Smooth muscle cell (in vitro differentiated cells): Measurements from ENCODE around the gene CHST10. TPM values are rescaled to one million over a fixed set of nuclear protein-coding genes. Genes with fewer than 3 reads are reported as not detected.
"Not testable (repeated sequence)": the region's sequence is repeated elsewhere in the genome, so short reads cannot be mapped to it uniquely, and the experiment has no call there.

Experiments
- DNase-seq: peaks from one replicate; lab custom pipeline; 2025; ENCODE audit not compliant: unreplicated experiment; lab: John Stamatoyannopoulos, UW
- H2AFZ ChIP-seq: fragments of 200-600 bp; sonication (generic); 2 replicates; pipeline ENCODE4 v1.6.0; 2016; ENCODE audit warnings: antibody characterized with exemption, low read depth, mild to moderate bottlenecking
- H3F3A ChIP-seq: fragments of 200-600 bp; sonication (generic); 2 replicates; pipeline ENCODE4 v1.6.0; 2017; ENCODE audit warnings: antibody characterized with exemption, low read depth
- H3K27ac ChIP-seq: fragments of 200-600 bp; sonication (generic); 2 replicates; pipeline ENCODE4 v1.5.1; 2016; ENCODE audit warnings: low read depth, mild to moderate bottlenecking
- H3K27me3 ChIP-seq: fragments of 200-600 bp; sonication (generic); 2 replicates; pipeline ENCODE4 v1.6.1; 2016; ENCODE audit warnings: low read depth, mild to moderate bottlenecking
- H3K36me3 ChIP-seq: fragments of 200-600 bp; sonication (generic); 2 replicates; pipeline ENCODE4 v1.5.1; 2016; ENCODE audit warnings: low read depth
- H3K4me1 ChIP-seq: fragments of 200-600 bp; sonication (generic); 2 replicates; pipeline ENCODE4 v1.5.1; 2016; ENCODE audit warnings: low read depth
- H3K4me2 ChIP-seq: fragments of 200-600 bp; sonication (generic); 2 replicates; pipeline ENCODE4 v1.6.0; 2016; ENCODE audit warnings: mild to moderate bottlenecking
- H3K4me3 ChIP-seq: fragments of 200-600 bp; sonication (generic); 2 replicates; pipeline ENCODE4 v1.5.1; 2016; ENCODE audit warnings: mild to moderate bottlenecking
- H3K79me2 ChIP-seq: fragments of 200-600 bp; sonication (generic); 2 replicates; pipeline ENCODE4 v1.6.0; 2016; ENCODE audit warnings: low read depth, mild to moderate bottlenecking
- H3K9ac ChIP-seq: fragments of 200-600 bp; sonication (generic); 2 replicates; pipeline ENCODE4 v1.6.0; 2016; ENCODE audit warnings: low read depth
- H3K9me3 ChIP-seq: fragments of 200-600 bp; sonication (generic); replicated peaks from 2 replicates; pipeline ENCODE4 v1.5.1; 2016; ENCODE audit warnings: low read depth
- H4K20me1 ChIP-seq: fragments of 200-600 bp; sonication (generic); 2 replicates; pipeline ENCODE4 v1.6.0; 2016; ENCODE audit warnings: low read depth
- CTCF ChIP-seq: fragments of 200-600 bp; sonication (generic); IDR thresholded peaks from 2 replicates; pipeline ENCODE4 v1.5.1; 2017; ENCODE audit warnings: borderline replicate concordance, mild to moderate bottlenecking, antibody characterized with exemption; ENCODE audit not compliant: insufficient read depth, poor library complexity, severe bottlenecking
- WGBS: methylation state at CpG from one replicate; pipeline ENCODE4 v1.1.7; 2016; ENCODE audit warnings: low lambda C conversion rate; 5-methylcytosine and 5-hydroxymethylcytosine counted together
- polyA plus RNA-seq: library from polyadenylated mRNA; unstranded; fragments of >200 nt; fragmentation: Nextera tagmentation; extraction: Ambion mirVana; gene quantifications from 2 replicates; pipeline ENCODE4 v1.2.1, GENCODE V29; 2016
- total RNA-seq: library from RNA; depleted of rRNA; stranded (reverse); fragments of >200 nt; gene quantifications from 2 replicates; pipeline ENCODE4 v1.2.3, GENCODE V29; 2014

Gene CHST10, protein sequence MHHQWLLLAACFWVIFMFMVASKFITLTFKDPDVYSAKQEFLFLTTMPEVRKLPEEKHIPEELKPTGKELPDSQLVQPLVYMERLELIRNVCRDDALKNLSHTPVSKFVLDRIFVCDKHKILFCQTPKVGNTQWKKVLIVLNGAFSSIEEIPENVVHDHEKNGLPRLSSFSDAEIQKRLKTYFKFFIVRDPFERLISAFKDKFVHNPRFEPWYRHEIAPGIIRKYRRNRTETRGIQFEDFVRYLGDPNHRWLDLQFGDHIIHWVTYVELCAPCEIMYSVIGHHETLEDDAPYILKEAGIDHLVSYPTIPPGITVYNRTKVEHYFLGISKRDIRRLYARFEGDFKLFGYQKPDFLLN
- total RNA-seq (9.5 and 11.2 TPM in 2 replicates), polyA plus RNA-seq (5.4 and 8.9 TPM in 2 replicates)

GRCh38 chr2:100416935-100417710 lies at the start of gene CHST10:
TSS of gene CHST10 (minus strand) at chr2:100417668. CDS start at chr2:100406675, 10,993 bp downstream.
- Histone ChIP-seq H3F3A (no peaks in the 10 kb centered on the region), H3K4me3 (peak within 1 kb of the TSS; percentile 94), H3K36me3 (no peaks in the 10 kb centered on the region), H2AFZ (peak within 1 kb of the TSS; percentile 99), H3K27me3 (no peaks in the 10 kb centered on the region), H3K79me2 (peaks cover 6% of the 10 kb centered on the region), H3K4me1 (peaks cover 22% of the 10 kb centered on the region), H3K27ac (peak within 1 kb of the TSS; percentile 53), H3K9ac (peak within 1 kb of the TSS; percentile 47), H3K9me3 (no peaks in the 10 kb centered on the region), H4K20me1 (no peaks in the 10 kb centered on the region), H3K4me2 (peak within 1 kb of the TSS; percentile 99)
- no peak for TF ChIP-seq CTCF
- peak; percentile 27 for DNase-seq
- WGBS, result 1% methylated on average over 67 of the region's 88 CpGs

DNA sequence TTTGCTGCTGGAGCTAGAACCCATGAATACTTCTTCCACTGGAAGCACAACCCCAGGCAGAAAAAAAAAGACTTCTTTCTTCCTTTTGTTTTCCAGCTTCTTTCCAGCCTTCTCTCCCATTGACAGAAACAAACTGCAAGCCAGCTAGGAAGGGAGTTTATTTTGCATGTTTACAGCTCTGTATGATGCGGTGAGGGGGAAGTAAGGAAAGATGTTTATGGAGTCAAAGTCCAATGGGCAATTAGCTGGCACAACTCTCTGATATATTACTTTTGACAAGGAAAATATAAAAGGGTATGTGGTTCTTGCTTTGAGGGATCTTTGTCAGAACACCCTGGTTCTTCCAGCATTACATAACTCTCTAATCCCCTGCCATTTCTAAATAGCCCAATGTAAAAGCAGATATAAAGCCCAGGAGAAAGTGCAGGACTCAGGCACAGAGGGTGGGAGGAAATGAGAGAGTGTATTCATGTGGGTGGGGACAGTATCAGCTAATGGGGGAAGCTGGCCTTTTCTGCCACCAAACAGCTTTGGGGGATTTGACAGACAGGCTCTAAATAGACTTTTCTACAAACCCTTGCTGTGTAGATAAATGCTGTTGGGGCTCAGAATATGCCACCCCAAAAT lies 43.5 kb upstream of the CHST10 start:
- no peaks in the 10 kb centered on the region for H3F3A ChIP-seq
- H4K20me1 ChIP-seq, result no peaks in the 10 kb centered on the region
- 80% methylated on average over 1 of the region's 1 CpG for WGBS
- H3K79me2 ChIP-seq, result no peaks in the 10 kb centered on the region
- H3K4me2 ChIP-seq, result no peak overlapping the region
- no peak overlapping the region for H3K4me3 ChIP-seq
- H3K4me1 ChIP-seq, result no peaks in the 10 kb centered on the region
- no peaks in the 10 kb centered on the region for H3K9me3 ChIP-seq
- DNase-seq, result no peak
- H3K27ac ChIP-seq, result no peak overlapping the region
- H3K36me3 ChIP-seq, result no peaks in the 10 kb centered on the region
- H3K27me3 ChIP-seq, result no peaks in the 10 kb centered on the region
- no peak overlapping the region for H2AFZ ChIP-seq
- no peak overlapping the region for H3K9ac ChIP-seq
- TF ChIP-seq CTCF, result no peak

DNA sequence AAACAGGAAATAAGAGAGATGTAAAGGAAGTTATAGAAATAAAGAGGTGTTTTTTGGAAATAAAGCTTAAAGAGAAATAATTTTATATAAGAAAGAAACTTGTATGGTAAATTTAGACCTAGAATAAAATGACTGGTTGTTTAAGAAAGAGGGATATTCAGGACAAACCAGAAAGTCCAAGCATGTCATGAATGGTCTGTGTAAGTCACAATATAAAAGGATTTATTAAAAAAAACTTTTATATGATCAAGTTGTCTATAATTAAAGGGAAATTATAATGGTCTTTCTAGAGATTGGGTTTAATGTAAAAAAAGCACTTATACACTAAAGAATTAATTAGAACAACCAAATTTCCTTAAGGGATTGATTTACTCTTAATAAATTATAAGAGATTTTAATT lies 38.9 kb upstream of the CHST10 start:
- DNase-seq, H3K79me2 ChIP-seq, H3K27ac ChIP-seq: not testable (repeated sequence)

DNA sequence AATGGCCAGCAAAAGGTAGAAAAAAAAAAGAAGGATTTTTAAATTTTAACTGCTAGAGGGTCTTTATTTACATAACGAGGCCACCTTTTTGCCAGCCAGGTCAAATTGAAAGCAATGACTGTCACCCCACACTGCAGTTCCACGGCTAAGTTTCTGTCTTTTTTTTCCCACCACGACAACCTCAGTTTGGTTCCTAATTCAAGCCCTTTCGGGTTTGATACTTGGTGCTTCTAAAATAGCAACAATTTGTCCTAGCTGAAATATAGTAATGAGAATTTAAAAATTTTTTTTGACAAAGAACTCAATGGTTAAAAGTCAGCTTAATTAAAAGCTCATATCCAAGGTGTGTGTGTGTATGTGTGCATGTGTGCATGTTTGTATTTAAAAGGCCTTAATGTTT lies 36.4 kb upstream of the CHST10 start:
- Histone ChIP-seq H3K9me3 (peaks cover 2% of the 10 kb centered on the region), H3K27ac (no peak overlapping the region), H3K4me3 (no peak overlapping the region), H3K79me2 (no peaks in the 10 kb centered on the region), H3K36me3 (no peaks in the 10 kb centered on the region), H3K4me2 (no peak overlapping the region), H3K4me1 (no peaks in the 10 kb centered on the region), H3K9ac (no peak overlapping the region), H4K20me1 (no peaks in the 10 kb centered on the region), H2AFZ (no peak overlapping the region), H3K27me3 (no peaks in the 10 kb centered on the region), H3F3A (no peaks in the 10 kb centered on the region)
- no peak for DNase-seq
- 73% methylated on average over 4 of the region's 4 CpGs for WGBS
- no peak for TF ChIP-seq CTCF

More for the DNA sequence above, 38.9 kb upstream of the CHST10 start:
- not testable (repeated sequence) for H3K9ac ChIP-seq, H3F3A ChIP-seq, H2AFZ ChIP-seq, H3K4me3 ChIP-seq, H4K20me1 ChIP-seq, H3K4me1 ChIP-seq, H3K9me3 ChIP-seq, H3K27me3 ChIP-seq, H3K36me3 ChIP-seq, H3K4me2 ChIP-seq
